Breast epithelium (tissue), 4 donors: Measurements from ENCODE around the gene BCL11B. TPM values are rescaled to one million over a fixed set of nuclear protein-coding genes. Genes with fewer than 3 reads are reported as not detected.
A peak's percentile ranks its signal among the peaks of the same experiment; 100 is the strongest.

ENCODE experiments used
- DNase-seq, 2 donors: peaks; one replicate each; pipeline ENCODE4 v3.0.0-alpha.2; 2019; ENCODE audit warnings: low spot score in 2 of 2
- H3K27ac ChIP-seq, 2 donors: fragments of 200-600 bp; sonication (generic) in 1 of 2; one replicate each; pipeline ENCODE4 v1.5.1; 2016 to 2019; ENCODE audit warnings: mild to moderate bottlenecking in 1 of 2
- H3K27me3 ChIP-seq, 2 donors: fragments of 200-600 bp; sonication (generic) in 1 of 2; one replicate each; pipeline versions ENCODE4 v1.5.1 to v1.6.0; 2017 to 2019; ENCODE audit warnings: control low read depth in 1 of 2, mild to moderate bottlenecking in 1 of 2
- H3K36me3 ChIP-seq: fragments of 200-600 bp; one replicate; pipeline ENCODE4 v1.5.1; 2019
- H3K4me1 ChIP-seq, 2 donors: fragments of 200-600 bp; sonication (generic); one replicate each; pipeline ENCODE4 v1.5.1; 2016 to 2019; ENCODE audit warnings: control low read depth in 1 of 2
- H3K4me3 ChIP-seq, 3 donors: fragments of 200-600 bp; sonication (generic); 1 replicate in 2 of 3; 2 replicates in 1 of 3; pipeline ENCODE4 v1.5.1; 2016 to 2019; ENCODE audit warnings: mild to moderate bottlenecking in 3 of 3, moderate library complexity in 2 of 3
- H3K9me3 ChIP-seq, 2 donors: fragments of 200-600 bp; sonication (generic) in 1 of 2; one replicate each; pipeline ENCODE4 v1.5.1; 2016 to 2019; ENCODE audit warnings: control low read depth in 1 of 2
- POLR2A ChIP-seq: fragments of 450-650 bp; IDR thresholded peaks from one replicate; pipeline ENCODE4 v1.6.1; 2016; ENCODE audit warnings: antibody characterized with exemption, mild to moderate bottlenecking, moderate library complexity
- POLR2AphosphoS5 ChIP-seq, 3 donors: sonication (generic); formaldehyde crosslinking; IDR thresholded peaks; one replicate each; pipeline ENCODE4 v1.6.1; 2017; ENCODE audit warnings: antibody characterized with exemption in 3 of 3
- intact Hi-C: fragments of 100-400 bp; cut with DNase I; formaldehyde crosslinking; loops from one replicate; pipeline ENCODE4 v1.15.1; 2023; ENCODE audit warnings: low total_unique reads
- total RNA-seq, 3 donors: library from RNA; depleted of rRNA; stranded (reverse); fragments of >200 nt; gene quantifications; one replicate each; pipeline ENCODE4 v1.1.0, GENCODE V29; 2016
- TF ChIP-seq, protein P1 (sequence below), 3 donors: fragments of 450-650 bp; IDR thresholded peaks; one replicate each; pipeline ENCODE4 v1.5.1; 2016 to 2017; ENCODE audit warnings: antibody characterized with exemption in 3 of 3, mild to moderate bottlenecking in 3 of 3, moderate library complexity in 3 of 3

The BCL11B gene
- total RNA-seq, 3 donors from 2014 or later = 0.96 to 3.9 (median 2.6) TPM

DNA sequence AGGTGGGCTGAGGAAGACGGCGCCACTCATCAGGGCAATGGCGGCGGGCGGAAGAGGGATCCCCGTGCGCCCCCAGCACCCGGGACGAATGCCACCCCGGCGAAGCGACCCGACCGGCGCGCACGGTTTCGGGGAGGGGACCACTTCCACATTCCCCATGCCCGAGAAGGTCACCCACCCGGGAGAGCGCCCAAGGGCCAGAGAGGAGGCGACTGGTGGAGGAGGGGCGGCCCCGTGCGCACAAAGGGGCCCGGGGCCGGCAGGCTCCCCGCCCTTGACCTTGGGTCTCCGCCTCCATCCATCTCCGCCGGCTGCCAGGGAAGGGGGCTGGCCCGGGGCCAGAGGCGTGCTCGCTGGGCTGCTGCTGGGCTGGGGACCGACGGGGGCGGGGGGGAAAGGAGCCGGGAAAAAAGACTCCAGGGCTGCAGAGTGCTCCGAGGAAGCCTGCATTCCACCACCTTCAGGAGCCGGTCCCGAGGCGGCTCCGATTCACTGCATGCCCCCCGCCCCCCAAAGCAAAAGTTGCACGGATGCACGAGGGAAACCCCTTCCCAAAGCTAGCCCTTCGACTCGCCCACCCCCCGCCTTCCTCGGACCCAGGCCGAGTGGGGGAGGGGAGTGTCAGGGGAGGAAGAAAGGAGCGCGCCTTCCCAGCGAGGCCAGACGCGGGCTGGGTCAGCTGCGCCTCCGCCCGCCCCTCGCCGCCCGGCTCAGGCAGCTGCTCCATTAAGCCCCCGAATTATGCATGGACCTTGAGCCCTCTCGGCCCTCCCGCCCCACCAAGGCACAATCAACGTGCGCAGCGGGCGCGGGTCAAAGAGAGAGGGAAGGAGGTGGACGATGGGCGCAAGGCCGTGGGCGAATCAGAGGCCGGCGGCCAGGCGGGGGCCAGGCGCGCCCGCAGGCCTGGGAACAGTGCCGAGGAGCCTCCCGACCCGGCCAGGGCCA lies 26.2 kb downstream of the BCL11B start:
- Histone ChIP-seq H3K4me1 (no peaks in the 10 kb centered on the region), H3K4me3 (peak overlapping the region; percentile 15 to 63 (median 43)), H3K36me3 (no peaks in the 10 kb centered on the region), H3K9me3 (no peaks in the 10 kb centered on the region), H3K27ac (peak overlapping the region; percentile 8 to 43), H3K27me3 (peaks cover 2 to 55% of the 10 kb centered on the region in 2 donors)
- TF ChIP-seq POLR2A (no peak), POLR2AphosphoS5 (IDR thresholded peaks at IDR 0.05) (no peak)
- TF ChIP-seq, protein P1, sequence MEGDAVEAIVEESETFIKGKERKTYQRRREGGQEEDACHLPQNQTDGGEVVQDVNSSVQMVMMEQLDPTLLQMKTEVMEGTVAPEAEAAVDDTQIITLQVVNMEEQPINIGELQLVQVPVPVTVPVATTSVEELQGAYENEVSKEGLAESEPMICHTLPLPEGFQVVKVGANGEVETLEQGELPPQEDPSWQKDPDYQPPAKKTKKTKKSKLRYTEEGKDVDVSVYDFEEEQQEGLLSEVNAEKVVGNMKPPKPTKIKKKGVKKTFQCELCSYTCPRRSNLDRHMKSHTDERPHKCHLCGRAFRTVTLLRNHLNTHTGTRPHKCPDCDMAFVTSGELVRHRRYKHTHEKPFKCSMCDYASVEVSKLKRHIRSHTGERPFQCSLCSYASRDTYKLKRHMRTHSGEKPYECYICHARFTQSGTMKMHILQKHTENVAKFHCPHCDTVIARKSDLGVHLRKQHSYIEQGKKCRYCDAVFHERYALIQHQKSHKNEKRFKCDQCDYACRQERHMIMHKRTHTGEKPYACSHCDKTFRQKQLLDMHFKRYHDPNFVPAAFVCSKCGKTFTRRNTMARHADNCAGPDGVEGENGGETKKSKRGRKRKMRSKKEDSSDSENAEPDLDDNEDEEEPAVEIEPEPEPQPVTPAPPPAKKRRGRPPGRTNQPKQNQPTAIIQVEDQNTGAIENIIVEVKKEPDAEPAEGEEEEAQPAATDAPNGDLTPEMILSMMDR (IDR thresholded peaks at IDR 0.05) = no peak
- DNase-seq = no peak
- intact Hi-C loops = no loop called here

DNA sequence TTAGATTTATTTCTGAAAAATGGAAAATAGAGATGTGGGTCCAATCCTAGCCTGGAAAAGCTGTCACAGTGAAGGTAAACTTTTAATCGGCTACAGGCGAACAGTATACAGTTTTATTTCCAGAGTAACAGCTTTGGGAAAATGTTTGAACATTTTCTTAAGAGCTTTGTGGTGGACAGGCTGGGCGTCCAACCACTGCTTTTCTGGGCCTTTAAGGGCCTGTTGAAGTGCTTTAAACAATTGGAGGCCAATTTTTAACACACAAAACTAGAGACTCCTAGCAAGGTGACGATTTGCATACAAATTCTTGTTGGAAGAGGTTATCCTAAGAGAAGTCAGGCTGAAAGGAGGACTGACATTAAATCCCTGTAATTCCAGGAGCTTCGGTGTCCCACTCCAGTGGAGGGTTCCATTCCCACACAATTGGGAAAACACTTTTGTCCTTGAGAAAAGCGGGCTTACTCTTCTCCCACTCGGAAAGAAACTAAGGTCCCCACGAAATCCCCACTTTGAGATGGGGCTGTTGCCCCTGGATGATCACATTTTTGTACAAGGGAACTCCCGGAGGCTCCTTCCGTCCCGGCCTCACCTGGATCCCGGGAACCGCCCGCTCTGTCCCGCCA lies 26.9 kb downstream of the BCL11B start:
- peak overlapping the region in 1 of 3 donors; percentile 63 for H3K4me3 ChIP-seq
- H3K36me3 ChIP-seq = no peaks in the 10 kb centered on the region
- no peak for DNase-seq
- H3K4me1 ChIP-seq = no peaks in the 10 kb centered on the region
- intact Hi-C loops = no loop called here
- TF ChIP-seq POLR2AphosphoS5 (IDR thresholded peaks at IDR 0.05) (no peak), POLR2A (no peak)
- TF ChIP-seq, protein P1 (IDR thresholded peaks at IDR 0.05) = no peak
- H3K27ac ChIP-seq = peak overlapping the region; percentile 8 to 43
- no peaks in the 10 kb centered on the region for H3K9me3 ChIP-seq
- peaks cover 2 to 55% of the 10 kb centered on the region in 2 donors for H3K27me3 ChIP-seq

DNA sequence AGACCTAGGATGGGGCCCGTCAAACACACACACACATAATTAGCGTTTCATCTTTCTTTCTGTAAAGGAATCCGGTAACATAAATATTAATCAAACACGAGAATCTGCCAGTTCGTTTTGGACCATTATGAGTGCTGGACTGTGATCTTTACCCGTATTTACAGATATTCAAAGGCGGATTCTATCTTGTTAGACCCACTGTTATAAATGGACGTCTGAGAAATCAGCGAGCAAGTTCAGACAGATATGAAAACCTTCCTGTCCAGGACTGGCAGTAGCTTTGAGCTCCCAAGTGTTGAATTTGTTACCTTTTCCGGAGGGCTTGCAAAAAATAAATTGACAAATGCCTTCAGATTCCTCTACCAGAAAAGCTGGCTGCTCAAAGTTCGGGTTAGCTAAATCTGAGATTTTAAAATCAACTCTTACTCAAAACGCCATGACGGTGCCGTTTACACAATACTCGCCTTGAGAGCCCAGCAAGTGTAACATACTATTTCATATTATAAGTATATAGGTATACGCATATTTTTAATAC lies 27.6 kb downstream of the BCL11B start:
- intact Hi-C loops = no loop called here
- TF ChIP-seq POLR2AphosphoS5 (IDR thresholded peaks at IDR 0.05) = no peak
- TF ChIP-seq, protein P1 (IDR thresholded peaks at IDR 0.05) = no peak
- no peak for TF ChIP-seq POLR2A
- no peak overlapping the region for H3K4me3 ChIP-seq
- H3K36me3 ChIP-seq = no peaks in the 10 kb centered on the region
- no peaks in the 10 kb centered on the region for H3K4me1 ChIP-seq
- H3K27me3 ChIP-seq = peaks cover 2 to 53% of the 10 kb centered on the region in 2 donors
- no peaks in the 10 kb centered on the region for H3K9me3 ChIP-seq
- DNase-seq = no peak
- no peak overlapping the region for H3K27ac ChIP-seq

DNA sequence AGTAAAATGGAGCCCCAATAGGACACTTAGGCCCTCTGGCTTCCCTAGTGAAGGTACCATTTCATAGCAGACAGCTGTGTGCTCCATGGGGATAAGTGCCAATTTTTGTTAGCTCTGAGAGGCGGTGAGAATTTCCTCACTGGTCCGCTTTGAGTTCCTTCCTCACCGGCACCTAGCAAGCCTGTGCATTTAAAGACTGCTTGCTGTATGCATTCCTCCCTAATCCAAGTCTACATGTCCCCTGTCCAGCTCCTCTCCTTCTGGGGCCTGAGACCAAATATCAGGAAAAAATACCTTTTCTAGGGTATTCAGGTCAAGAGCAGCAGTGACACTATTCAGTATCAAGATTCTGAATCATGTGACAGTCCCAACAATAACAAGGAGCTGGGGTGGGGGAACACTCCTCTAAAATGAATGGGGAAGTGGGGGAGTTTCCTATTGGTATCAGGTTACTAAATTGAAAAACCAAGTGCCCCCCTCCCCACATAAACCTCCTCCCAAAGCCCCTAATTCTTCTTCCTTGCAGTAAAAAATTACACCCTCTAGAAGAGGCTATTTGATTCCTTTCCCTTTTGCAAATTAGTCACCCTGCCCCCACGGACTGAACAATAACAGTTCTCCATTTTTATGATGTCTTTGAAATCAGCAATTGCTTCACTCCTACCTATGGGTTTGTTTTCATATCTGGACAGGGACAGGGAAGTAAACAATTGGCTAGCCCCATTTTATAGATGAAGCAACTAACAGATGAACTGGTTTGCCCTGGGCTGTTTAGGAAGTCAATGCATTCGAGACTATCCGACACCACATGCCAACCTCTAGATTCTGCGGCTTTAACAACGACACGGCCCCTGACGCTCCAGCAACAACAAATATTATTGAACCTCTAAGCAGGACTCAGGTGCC lies 28.9 kb downstream of the BCL11B start:
- H3K4me3 ChIP-seq = no peak overlapping the region
- peak overlapping the region in 1 of 2 donors; percentile 61 for H3K27ac ChIP-seq
- intact Hi-C loops = no loop called here
- H3K36me3 ChIP-seq = no peaks in the 10 kb centered on the region
- DNase-seq = no peak
- H3K4me1 ChIP-seq = no peaks in the 10 kb centered on the region
- no peaks in the 10 kb centered on the region for H3K9me3 ChIP-seq
- H3K27me3 ChIP-seq = peaks cover 2 to 40% of the 10 kb centered on the region in 2 donors
- TF ChIP-seq, protein P1 (IDR thresholded peaks at IDR 0.05) = no peak
- TF ChIP-seq POLR2AphosphoS5 (IDR thresholded peaks at IDR 0.05) = no peak
- TF ChIP-seq POLR2A = no peak
